ENCODE data around the gene RNF31.

The RNF31 gene

DNA sequence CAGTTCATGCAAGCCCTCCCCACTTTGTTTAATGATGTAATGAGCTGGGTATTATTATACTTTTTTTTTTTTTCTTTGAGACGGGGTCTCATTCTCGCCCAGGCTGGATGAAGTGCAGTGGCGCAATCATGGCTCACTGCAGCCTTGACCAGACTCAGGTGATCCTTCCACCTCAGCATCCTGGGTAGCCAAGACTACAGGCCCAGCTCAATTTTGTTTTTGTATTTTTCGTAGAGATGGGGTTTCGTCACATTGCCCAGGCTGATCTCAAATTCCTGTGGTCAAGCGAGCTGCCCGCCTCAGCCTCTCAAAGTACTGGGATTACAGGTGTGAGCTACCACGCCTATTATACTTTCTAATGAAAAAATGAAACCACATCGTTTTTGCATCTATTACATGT lies 37.2 kb upstream of the RNF31 start:
- no peak overlapping the region for H3K4me3 ChIP-seq (replicated peaks; ENCODE audit: insufficient read depth, low read length)
- no peaks in the 10 kb centered on the region for H3K27me3 ChIP-seq (ENCODE audit: insufficient read depth, poor library complexity, severe bottlenecking)
- DNase-seq (ENCODE audit: low read depth in 1 of 2, low spot score in 1 of 2) = no peak
- TF ChIP-seq GABPA (IDR thresholded peaks at IDR 0.05; ENCODE audit: low read depth) (no peak), POLR2AphosphoS5 (IDR thresholded peaks at IDR 0.05; ENCODE audit: low read depth) (no peak), SPI1 (IDR thresholded peaks at IDR 0.05; ENCODE audit: borderline replicate concordance, low read depth) (no peak)
- TF ChIP-seq, protein P1, sequence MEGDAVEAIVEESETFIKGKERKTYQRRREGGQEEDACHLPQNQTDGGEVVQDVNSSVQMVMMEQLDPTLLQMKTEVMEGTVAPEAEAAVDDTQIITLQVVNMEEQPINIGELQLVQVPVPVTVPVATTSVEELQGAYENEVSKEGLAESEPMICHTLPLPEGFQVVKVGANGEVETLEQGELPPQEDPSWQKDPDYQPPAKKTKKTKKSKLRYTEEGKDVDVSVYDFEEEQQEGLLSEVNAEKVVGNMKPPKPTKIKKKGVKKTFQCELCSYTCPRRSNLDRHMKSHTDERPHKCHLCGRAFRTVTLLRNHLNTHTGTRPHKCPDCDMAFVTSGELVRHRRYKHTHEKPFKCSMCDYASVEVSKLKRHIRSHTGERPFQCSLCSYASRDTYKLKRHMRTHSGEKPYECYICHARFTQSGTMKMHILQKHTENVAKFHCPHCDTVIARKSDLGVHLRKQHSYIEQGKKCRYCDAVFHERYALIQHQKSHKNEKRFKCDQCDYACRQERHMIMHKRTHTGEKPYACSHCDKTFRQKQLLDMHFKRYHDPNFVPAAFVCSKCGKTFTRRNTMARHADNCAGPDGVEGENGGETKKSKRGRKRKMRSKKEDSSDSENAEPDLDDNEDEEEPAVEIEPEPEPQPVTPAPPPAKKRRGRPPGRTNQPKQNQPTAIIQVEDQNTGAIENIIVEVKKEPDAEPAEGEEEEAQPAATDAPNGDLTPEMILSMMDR (IDR thresholded peaks at IDR 0.05; ENCODE audit: insufficient read depth, low read length) = no peak
- TF ChIP-seq, protein P2, sequence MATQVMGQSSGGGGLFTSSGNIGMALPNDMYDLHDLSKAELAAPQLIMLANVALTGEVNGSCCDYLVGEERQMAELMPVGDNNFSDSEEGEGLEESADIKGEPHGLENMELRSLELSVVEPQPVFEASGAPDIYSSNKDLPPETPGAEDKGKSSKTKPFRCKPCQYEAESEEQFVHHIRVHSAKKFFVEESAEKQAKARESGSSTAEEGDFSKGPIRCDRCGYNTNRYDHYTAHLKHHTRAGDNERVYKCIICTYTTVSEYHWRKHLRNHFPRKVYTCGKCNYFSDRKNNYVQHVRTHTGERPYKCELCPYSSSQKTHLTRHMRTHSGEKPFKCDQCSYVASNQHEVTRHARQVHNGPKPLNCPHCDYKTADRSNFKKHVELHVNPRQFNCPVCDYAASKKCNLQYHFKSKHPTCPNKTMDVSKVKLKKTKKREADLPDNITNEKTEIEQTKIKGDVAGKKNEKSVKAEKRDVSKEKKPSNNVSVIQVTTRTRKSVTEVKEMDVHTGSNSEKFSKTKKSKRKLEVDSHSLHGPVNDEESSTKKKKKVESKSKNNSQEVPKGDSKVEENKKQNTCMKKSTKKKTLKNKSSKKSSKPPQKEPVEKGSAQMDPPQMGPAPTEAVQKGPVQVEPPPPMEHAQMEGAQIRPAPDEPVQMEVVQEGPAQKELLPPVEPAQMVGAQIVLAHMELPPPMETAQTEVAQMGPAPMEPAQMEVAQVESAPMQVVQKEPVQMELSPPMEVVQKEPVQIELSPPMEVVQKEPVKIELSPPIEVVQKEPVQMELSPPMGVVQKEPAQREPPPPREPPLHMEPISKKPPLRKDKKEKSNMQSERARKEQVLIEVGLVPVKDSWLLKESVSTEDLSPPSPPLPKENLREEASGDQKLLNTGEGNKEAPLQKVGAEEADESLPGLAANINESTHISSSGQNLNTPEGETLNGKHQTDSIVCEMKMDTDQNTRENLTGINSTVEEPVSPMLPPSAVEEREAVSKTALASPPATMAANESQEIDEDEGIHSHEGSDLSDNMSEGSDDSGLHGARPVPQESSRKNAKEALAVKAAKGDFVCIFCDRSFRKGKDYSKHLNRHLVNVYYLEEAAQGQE (IDR thresholded peaks at IDR 0.05; ENCODE audit: insufficient replicate concordance, low read depth) = no peak
- no peak overlapping the region for H3K27ac ChIP-seq (replicated peaks)

DNA sequence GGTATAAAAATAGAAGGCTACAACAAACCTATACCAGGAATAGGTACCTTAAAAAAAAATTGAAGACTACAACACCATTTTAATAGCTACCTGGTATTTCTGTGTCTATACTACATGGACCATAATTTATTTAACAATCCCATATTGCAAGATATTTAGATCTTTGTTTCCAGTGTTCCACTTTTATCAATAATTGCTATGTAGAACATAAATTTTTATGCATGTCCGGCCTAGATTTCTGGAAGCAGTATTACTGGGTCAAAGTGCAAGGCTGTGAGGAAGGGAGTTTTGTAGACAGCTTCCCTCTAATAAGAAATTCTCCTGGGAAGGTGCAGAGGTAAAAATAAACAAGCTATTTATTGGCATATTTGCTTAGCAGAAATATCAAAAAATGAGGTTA lies 36.8 kb upstream of the RNF31 start:
- H3K27me3 ChIP-seq (ENCODE audit: insufficient read depth, poor library complexity, severe bottlenecking) = no peaks in the 10 kb centered on the region
- TF ChIP-seq SPI1 (IDR thresholded peaks at IDR 0.05; ENCODE audit: borderline replicate concordance, low read depth) (no peak), GABPA (IDR thresholded peaks at IDR 0.05; ENCODE audit: low read depth) (no peak), POLR2AphosphoS5 (IDR thresholded peaks at IDR 0.05; ENCODE audit: low read depth) (no peak)
- TF ChIP-seq, protein P1 (IDR thresholded peaks at IDR 0.05; ENCODE audit: insufficient read depth, low read length) = no peak
- TF ChIP-seq, protein P2 (IDR thresholded peaks at IDR 0.05; ENCODE audit: insufficient replicate concordance, low read depth) = no peak
- no peak for DNase-seq (ENCODE audit: low read depth in 1 of 2, low spot score in 1 of 2)
- H3K27ac ChIP-seq (replicated peaks) = no peak overlapping the region
- H3K4me3 ChIP-seq (replicated peaks; ENCODE audit: insufficient read depth, low read length) = no peak overlapping the region

DNA sequence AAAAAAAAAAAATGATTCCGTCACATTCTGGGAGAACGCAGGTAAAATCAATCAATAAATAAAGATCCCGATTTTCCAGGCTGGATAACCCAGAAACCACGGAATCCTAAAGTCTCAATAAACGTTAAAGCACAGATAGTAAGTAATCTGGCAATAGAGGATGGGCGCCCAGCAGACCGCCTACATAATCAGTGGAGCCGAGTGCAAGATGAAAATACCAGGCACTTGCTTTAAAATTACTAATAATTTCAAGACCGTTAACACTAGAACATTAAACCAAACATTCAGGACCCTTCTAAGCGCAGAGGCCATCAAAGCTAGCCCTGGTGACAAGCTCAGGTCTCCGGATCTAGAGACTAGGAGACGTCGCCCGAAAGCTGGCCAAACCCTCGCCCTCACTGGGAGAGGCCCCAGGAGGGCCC lies 33.9 kb upstream of the RNF31 start:
- peak overlapping the region; percentile 65 for H3K4me3 ChIP-seq (replicated peaks; ENCODE audit: insufficient read depth, low read length)
- TF ChIP-seq GABPA (IDR thresholded peaks at IDR 0.05; ENCODE audit: low read depth) (no peak), SPI1 (IDR thresholded peaks at IDR 0.05; ENCODE audit: borderline replicate concordance, low read depth) (no peak), POLR2AphosphoS5 (IDR thresholded peaks at IDR 0.05; ENCODE audit: low read depth) (no peak)
- TF ChIP-seq, protein P2 (IDR thresholded peaks at IDR 0.05; ENCODE audit: insufficient replicate concordance, low read depth) = no peak
- TF ChIP-seq, protein P1 (IDR thresholded peaks at IDR 0.05; ENCODE audit: insufficient read depth, low read length) = no peak
- DNase-seq (ENCODE audit: low read depth in 1 of 2, low spot score in 1 of 2) = no peak
- no peaks in the 10 kb centered on the region for H3K27me3 ChIP-seq (ENCODE audit: insufficient read depth, poor library complexity, severe bottlenecking)
- peak overlapping the region; percentile 97 for H3K27ac ChIP-seq (replicated peaks)

Measured in HL-60 (cell line).